Activated naive CD4-positive, alpha-beta T cell treated with anti-CD3 and anti-CD28 coated beads, Interleukin-2, amount 50 U/mL, for 16 hours (primary cell): ENCODE measurements around the gene FBL.
"Not testable (repeated sequence)": the region's sequence is repeated elsewhere in the genome, so short reads cannot be mapped to it uniquely, and the experiment has no call there.

Experiments
- DNase-seq: peaks from one replicate; pipeline ENCODE4 v3.0.0-alpha.2; 2020

FBL gene

DNA sequence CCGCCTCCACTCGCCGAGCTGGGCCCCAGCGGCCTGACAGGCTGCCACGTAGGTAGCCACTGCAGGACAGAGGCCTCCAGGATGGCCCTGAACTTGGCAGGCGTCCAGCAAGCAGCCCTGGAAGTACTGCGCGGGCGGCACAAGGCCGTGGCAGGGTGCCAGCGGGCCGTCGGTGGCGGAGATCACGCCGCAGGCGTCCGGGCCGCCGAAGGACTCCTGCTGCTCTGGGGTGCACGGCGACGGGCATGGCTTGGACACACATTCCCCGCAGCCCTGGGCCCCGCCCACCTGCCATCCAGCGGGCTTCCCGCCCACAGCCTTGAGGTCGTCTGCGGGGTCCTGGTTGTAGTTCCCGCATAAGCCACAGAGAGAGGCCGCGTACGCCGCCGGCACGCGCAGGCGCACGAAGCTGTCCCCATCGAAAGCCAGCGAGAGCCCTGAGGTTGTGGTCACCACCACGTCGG is 29.3 kb upstream of the FBL start:
- not testable (repeated sequence) for DNase-seq

DNA sequence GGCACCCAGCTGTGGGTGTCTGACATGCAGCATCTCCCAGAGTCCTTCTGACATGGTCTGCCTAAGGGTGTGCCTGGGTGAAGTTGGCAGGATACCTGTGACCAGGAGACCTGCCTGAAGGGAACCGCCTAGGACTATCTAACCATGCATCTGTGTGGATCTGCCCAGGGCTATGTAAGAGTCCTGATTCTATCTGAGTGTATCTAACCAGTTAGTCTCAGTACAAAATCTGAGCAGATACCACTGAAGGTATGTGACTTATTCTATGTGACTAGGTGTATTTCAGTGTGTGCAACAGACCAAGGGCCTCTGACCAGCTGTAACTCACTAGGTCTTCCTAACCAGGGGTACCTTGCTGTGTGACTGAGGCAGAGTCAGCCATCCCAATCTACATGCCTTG is 28.2 kb upstream of the FBL start:
- DNase-seq = no peak

- DNase-seq = no peak
These were observed 27.2 kb upstream of the FBL start for GRCh38 chr19:39873385-39873784.

- no peak for DNase-seq
These were observed 26.0 kb upstream of the FBL start for GRCh38 chr19:39871886-39872866.

GRCh38 chr19:39871362-39871761 is 25.2 kb upstream of the FBL start:
- no peak for DNase-seq

- DNase-seq = no peak
These were observed 24.2 kb upstream of the FBL start for GRCh38 chr19:39870171-39870971.

- DNase-seq = no peak
These were observed 21.8 kb upstream of the FBL start for GRCh38 chr19:39867952-39868351.

- DNase-seq = no peak
These were observed 21.0 kb upstream of the FBL start for GRCh38 chr19:39867133-39867532.

GRCh38 chr19:39865953-39866352 is 19.8 kb upstream of the FBL start:
- no peak for DNase-seq

DNA sequence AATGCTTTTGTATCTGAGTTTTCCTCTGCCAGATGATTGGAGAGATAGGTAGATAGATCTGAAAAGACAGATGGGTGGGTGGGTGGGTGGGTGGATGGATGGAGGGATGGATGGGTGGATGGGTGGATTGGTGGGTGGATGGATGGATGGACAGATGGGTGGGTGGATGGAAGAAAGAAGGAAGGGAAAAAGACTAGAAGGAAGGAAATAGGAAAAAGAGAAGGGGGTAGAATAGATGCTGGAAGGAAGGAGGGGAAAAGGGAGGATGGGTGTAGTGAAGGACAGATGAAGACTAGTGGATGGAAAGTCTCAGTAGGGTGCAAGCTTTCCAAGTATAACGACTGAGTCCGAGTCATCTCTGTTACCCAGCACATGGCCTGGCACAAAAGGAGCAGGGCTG is 19.0 kb upstream of the FBL start:
- no peak for DNase-seq

GRCh38 chr19:39864118-39864517 is 17.9 kb upstream of the FBL start:
- no peak for DNase-seq

- DNase-seq = no peak
These were observed 12.4 kb upstream of the FBL start for GRCh38 chr19:39858541-39858940.

- DNase-seq = no peak
These were observed 6.7 kb upstream of the FBL start for GRCh38 chr19:39852882-39853281.

DNA sequence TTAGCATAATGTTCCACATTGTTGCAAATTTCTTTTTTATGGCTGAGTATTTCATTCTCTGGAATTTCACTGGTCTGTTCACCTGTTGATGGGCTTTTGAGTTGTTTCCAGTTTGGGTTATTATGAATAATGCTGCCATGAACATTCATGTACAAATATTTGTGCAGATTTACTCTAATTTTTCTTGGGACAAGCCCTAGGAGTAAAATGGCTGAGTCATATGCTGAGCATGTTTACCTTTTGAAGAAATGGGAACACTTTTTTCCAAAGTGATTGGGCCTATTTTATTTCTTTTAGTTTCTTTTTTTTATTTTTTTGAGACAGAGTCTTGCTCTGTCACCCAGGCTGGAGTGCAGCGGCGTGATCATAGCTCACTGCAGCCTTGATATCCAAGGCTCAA is 4.7 kb upstream of the FBL start:
- DNase-seq = no peak

DNA sequence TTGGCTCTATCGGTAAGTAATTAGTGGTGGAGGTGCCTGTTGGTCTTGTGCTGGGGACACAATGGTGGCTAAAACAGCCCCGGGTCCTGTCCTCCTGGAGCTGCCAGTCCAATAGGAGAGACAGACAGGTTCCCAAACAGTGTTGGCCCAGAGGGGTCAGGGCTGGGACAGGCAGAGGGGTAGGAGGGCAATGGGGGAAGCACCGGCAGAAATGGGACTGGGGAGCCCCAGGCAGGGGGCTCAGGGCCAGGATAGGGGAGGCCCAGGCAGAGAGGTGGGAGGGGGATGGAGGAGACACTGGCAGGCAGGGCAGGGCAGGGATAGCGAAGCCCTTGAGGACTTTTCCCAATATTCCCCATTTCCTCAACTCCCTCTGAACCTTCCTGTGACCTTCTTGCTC is 2.2 kb upstream of the FBL start:
- DNase-seq = no peak

DNA sequence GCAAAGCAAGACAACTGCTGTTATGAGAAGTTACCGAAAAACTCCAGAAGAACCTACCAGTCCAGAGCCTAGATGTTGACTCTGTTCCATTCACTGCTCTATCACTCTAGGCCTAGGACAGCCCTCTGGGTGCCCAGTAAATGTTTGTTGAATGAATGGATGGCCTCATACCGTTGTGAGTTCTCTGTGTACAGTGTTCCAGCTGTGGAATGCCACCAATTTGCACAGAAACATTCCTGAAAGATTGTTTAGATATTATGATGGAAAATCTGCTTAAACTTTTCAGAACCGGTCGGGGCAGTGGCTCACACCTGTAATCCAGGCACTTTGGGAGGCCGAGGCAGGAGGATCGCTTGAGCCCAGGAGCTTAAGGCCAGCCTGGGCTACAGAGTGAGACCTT is 1.3 kb upstream of the FBL start:
- no peak for DNase-seq

DNA sequence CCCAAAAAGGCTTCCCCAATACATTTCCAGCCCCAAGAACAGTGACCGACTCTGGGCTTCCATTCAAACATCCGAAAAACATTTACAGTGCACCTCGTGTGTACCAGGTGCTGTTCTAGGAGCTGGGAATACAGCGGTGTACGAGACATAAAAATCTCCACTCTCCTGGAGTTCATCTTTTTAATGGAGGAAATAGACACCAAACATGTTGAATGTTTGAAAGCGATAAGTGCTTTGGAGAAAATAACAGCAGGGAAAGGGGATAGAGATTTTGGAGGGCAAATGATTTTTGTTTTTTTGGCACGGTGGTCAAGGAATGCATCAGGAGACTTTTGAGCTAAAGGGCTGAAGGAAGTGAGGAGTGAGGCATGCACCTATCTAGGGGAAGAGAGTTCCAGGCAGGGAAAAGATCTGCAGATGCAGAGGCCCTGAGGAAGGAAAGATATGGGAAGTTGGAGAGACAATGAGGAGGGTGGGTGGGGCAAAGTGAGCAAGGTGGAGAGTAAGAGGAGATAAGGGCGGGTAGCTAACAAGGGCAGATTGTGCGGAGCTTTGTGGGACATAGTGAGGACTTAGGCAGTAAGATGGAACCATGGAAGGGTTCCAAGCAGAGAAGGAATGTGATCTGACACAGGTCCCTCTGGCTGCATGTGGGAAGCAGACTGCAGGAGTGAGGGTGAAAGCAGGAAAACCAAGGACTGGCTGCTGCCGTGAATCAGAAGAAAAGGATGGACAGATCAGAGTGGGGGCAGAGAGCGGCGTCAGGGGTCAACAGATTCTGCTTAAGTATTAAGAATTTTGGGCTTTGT is 703 bp upstream of the FBL start:
- no peak for DNase-seq

DNA sequence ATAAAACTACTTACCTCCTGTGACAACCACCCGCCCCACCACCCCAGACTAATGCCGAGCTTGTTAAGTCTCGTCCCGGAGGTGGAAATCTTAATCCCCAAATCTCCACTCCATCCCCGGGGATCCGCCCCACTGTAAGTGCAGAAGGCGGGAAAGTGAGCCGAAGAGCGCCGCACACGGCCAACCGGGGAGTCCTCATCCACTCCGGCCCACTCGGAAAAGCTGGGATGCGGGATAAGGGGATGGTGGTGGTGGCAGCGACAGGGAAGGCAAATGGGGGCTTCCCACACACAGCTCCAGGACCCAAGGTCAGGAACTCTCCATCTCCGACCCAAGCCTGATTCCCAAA is 621 bp downstream of the FBL start:
- DNase-seq = no peak

GRCh38 chr19:39845172-39845571 is 1.0 kb downstream of the FBL start:
- no peak for DNase-seq

GRCh38 chr19:39843919-39844793 is 2.0 kb downstream of the FBL start:
- DNase-seq = no peak

DNA sequence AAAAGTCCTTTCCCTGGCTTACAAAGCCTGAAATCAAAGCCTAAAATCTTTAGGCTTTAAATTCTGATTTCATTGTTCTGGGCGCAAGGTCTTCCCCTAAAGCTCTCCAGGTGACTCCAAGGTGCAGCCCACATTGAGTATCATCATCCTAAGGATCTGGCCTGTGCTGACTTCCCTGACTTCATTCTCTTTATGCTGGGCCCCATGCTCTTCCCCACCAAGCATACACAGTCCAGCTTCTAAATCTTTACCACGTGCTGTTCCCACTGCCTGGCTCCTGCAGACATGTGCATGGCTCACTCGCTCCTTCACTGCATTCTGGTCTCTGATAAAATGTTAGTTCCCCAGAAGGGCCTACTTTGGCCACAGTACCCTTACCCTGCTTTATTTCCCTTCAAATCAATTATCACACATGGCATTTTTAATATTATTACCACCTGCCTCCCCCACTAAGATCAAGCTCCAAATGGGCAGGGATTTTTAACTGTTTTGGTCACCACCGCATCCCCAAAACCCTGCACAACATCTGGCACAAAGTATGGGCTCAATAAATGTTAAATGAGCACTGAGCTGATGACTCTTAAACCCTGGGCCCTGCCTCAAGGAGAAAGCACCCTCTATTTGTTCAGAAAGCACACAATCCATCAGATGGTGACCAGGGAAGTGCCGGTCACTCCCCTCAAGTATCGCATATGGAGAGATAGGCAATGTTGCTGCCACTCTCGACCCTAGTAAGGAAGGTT is 3.3 kb downstream of the FBL start:
- DNase-seq = no peak
